ENCODE results near the gene MAML3. TPM values are rescaled to one million over a fixed set of nuclear protein-coding genes. Genes with fewer than 3 reads are reported as not detected.
A peak's percentile ranks its signal among the peaks of the same experiment; 100 is the strongest.

MAML3 gene
- total RNA-seq, 2 donors from 2014 or later: 29.2 to 32.2 TPM

DNA sequence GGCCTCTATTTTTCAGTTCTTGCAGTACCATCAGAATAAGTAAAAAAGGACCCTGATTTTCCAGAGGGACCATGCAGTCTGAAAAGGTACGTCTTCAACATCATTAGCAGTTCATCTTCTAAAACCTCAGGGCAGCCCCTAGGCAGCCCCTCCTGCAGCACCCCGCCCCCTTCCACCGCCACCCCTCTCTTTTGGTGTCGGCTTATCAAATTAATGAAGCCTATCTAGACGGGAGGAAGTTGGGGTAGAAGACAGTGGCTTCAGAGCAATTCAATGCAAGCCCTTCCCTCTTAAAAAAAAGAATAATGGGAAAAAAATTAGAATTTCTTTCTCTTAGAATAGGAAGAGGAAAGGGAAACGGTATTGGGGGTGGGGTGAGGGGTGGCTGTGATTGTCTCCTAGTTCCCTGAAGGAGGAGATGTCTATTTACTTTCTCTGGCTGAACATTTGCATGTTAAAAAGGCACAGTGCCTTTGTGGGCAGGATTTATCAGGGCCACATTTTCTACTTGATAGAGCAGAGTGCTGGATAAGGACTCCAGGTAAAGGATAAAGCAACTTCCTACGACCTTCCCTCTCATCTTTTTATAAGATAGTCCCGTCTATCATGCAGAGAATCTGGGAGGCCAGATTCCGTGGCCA, 329.0 kb downstream of the MAML3 start:
- H3K9ac ChIP-seq (ENCODE audit: extremely low read depth, low read length, poor library complexity, severe bottlenecking): peak overlapping the region; percentile 7
- H3K4me3 ChIP-seq (ENCODE audit: low read length): peak overlapping the region; percentile 31
- peak overlapping the region; percentile 6 for H3K4me3 Mint-ChIP-seq
- no peaks in the 10 kb centered on the region for H3K27me3 Mint-ChIP-seq (ENCODE audit: insufficient read depth)
- no peak for DNase-seq
- WGBS, 2 experiments (ENCODE audit: insufficient coverage in 1 of 2, insufficient read length in 1 of 2): 35 to 43% methylated on average over 2 to 9 of the region's 9 CpGs
- H3K4me1 ChIP-seq (ENCODE audit: control insufficient read depth, insufficient read depth, low read length): peaks cover 24% of the 10 kb centered on the region
- H3K4me1 Mint-ChIP-seq: peaks cover 48% of the 10 kb centered on the region
- peak overlapping the region; percentile 90 for H3K27ac Mint-ChIP-seq
- H3K36me3 ChIP-seq (ENCODE audit: control insufficient read depth, insufficient read depth, low read length): peaks cover 18% of the 10 kb centered on the region
- peaks cover 15% of the 10 kb centered on the region for H3K9me3 ChIP-seq (ENCODE audit: control insufficient read depth, low read length)
- peaks cover 10% of the 10 kb centered on the region for H3K9me3 Mint-ChIP-seq
- peaks cover 21% of the 10 kb centered on the region for H3K36me3 Mint-ChIP-seq (ENCODE audit: low read depth)
- no peaks in the 10 kb centered on the region for H3K27me3 ChIP-seq (ENCODE audit: control insufficient read depth, insufficient read depth, low read length, poor library complexity, severe bottlenecking)
- H3K27ac ChIP-seq (ENCODE audit: low read depth, low read length): peak overlapping the region; percentile 58
- TF ChIP-seq, protein P1, sequence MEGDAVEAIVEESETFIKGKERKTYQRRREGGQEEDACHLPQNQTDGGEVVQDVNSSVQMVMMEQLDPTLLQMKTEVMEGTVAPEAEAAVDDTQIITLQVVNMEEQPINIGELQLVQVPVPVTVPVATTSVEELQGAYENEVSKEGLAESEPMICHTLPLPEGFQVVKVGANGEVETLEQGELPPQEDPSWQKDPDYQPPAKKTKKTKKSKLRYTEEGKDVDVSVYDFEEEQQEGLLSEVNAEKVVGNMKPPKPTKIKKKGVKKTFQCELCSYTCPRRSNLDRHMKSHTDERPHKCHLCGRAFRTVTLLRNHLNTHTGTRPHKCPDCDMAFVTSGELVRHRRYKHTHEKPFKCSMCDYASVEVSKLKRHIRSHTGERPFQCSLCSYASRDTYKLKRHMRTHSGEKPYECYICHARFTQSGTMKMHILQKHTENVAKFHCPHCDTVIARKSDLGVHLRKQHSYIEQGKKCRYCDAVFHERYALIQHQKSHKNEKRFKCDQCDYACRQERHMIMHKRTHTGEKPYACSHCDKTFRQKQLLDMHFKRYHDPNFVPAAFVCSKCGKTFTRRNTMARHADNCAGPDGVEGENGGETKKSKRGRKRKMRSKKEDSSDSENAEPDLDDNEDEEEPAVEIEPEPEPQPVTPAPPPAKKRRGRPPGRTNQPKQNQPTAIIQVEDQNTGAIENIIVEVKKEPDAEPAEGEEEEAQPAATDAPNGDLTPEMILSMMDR (conservative IDR thresholded peaks at IDR 0.05): no peak

GRCh38 chr4:139823746-139824145, 330.2 kb downstream of the MAML3 start:
- Mint-ChIP-seq H3K4me3 (no peak overlapping the region), H3K36me3 (ENCODE audit: low read depth) (peaks cover 18% of the 10 kb centered on the region), H3K9me3 (peaks cover 10% of the 10 kb centered on the region), H3K27ac (no peak overlapping the region), H3K4me1 (peaks cover 60% of the 10 kb centered on the region), H3K27me3 (ENCODE audit: insufficient read depth) (no peaks in the 10 kb centered on the region)
- Histone ChIP-seq H3K36me3 (ENCODE audit: control insufficient read depth, insufficient read depth, low read length) (peaks cover 22% of the 10 kb centered on the region), H3K27me3 (ENCODE audit: control insufficient read depth, insufficient read depth, low read length, poor library complexity, severe bottlenecking) (no peaks in the 10 kb centered on the region), H3K9ac (ENCODE audit: extremely low read depth, low read length, poor library complexity, severe bottlenecking) (no peak overlapping the region), H3K27ac (ENCODE audit: low read depth, low read length) (no peak overlapping the region), H3K9me3 (ENCODE audit: control insufficient read depth, low read length) (peaks cover 15% of the 10 kb centered on the region), H3K4me1 (ENCODE audit: control insufficient read depth, insufficient read depth, low read length) (peaks cover 26% of the 10 kb centered on the region), H3K4me3 (ENCODE audit: low read length) (no peak overlapping the region)
- WGBS, 2 experiments (ENCODE audit: insufficient coverage in 1 of 2, insufficient read length in 1 of 2): 80 to 90% methylated on average over 1 to 5 of the region's 5 CpGs
- TF ChIP-seq, protein P1 (conservative IDR thresholded peaks at IDR 0.05): no peak
- no peak for DNase-seq

- Histone ChIP-seq H3K36me3 (ENCODE audit: control insufficient read depth, insufficient read depth, low read length) (peaks cover 22% of the 10 kb centered on the region), H3K27me3 (ENCODE audit: control insufficient read depth, insufficient read depth, low read length, poor library complexity, severe bottlenecking) (no peaks in the 10 kb centered on the region), H3K4me1 (ENCODE audit: control insufficient read depth, insufficient read depth, low read length) (peaks cover 26% of the 10 kb centered on the region), H3K27ac (ENCODE audit: low read depth, low read length) (no peak overlapping the region), H3K9ac (ENCODE audit: extremely low read depth, low read length, poor library complexity, severe bottlenecking) (no peak overlapping the region), H3K9me3 (ENCODE audit: control insufficient read depth, low read length) (peaks cover 15% of the 10 kb centered on the region), H3K4me3 (ENCODE audit: low read length) (no peak overlapping the region)
- WGBS, 2 experiments (ENCODE audit: insufficient coverage in 1 of 2, insufficient read length in 1 of 2): 91 to 100% methylated on average over 3 to 4 of the region's 4 CpGs
- no peaks in the 10 kb centered on the region for H3K27me3 Mint-ChIP-seq (ENCODE audit: insufficient read depth)
- no peak overlapping the region for H3K27ac Mint-ChIP-seq
- no peak for DNase-seq
- H3K4me3 Mint-ChIP-seq: no peak overlapping the region
- peaks cover 10% of the 10 kb centered on the region for H3K9me3 Mint-ChIP-seq
- H3K36me3 Mint-ChIP-seq (ENCODE audit: low read depth): peaks cover 18% of the 10 kb centered on the region
- H3K4me1 Mint-ChIP-seq: peaks cover 64% of the 10 kb centered on the region
- TF ChIP-seq, protein P1 (conservative IDR thresholded peaks at IDR 0.05): no peak
Observed at GRCh38 chr4:139823345-139823744, 330.6 kb downstream of the MAML3 start.
